ELF-1 (cell line): ENCODE measurements around the gene LTF.

Experiments
- DNase-seq: peaks from one replicate; pipeline ENCODE4 v3.0.0-alpha.2; 2016; ENCODE audit warnings: low read depth, low spot score

Gene LTF

DNA sequence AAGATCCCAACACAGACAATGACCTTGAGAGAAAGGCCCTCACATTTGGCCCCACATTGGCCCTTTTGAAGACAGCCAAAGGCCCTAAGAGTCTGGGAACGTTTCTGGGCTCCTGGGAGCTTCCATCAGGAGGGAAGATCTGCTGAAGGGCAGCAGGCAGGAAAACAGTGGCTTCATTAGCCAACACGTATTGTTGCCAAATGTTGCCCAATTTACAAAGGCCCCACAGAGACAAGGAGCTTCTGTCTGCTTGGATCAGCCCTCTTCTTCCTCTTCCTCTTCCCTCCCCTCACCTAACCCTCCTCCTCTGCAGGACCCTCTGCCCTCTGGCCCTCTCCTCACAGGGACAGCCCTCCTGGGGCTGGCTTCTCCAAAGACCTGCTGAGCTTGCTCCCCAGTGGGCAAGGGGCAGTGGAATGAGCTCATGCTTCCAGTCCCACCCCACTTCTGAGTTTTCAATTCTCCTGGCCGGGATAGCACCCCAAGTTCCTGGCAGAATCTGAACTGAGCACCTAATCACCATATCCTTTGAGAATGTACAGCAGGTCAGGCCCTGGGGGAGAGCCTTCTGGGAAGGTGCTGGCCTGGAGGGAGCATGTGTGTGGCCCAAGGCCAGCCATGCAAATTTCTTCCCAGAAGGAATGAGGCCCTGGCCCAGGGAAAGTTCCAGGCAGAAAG lies 5.1 kb upstream of the LTF start:
- peak; percentile 22 for DNase-seq

- no peak for DNase-seq
Measured at GRCh38 chr3:46468753-46469600, 4.3 kb upstream of the LTF start.

DNA sequence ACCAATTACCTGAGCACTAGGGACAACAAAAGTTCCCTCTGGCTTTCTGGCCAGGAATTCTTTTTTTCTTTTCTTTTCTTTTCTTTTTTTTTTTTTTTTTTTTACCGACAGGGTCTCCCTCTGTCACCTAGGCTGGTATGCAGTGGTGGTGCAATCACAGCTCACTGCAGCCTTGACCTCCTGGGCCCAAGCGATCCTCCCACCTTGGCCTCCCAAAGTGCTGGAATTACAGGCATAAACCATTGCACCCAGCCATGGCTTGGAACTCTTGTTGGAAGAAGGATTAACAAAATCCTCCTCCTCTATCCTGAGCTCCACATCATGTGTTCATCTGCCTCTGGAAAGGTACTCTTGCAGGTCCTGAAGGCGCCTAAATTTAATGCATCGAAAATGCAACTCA lies 2.9 kb upstream of the LTF start:
- DNase-seq = no peak

GRCh38 chr3:46466871-46467403 lies 2.2 kb upstream of the LTF start:
- DNase-seq = peak; percentile 45

DNA sequence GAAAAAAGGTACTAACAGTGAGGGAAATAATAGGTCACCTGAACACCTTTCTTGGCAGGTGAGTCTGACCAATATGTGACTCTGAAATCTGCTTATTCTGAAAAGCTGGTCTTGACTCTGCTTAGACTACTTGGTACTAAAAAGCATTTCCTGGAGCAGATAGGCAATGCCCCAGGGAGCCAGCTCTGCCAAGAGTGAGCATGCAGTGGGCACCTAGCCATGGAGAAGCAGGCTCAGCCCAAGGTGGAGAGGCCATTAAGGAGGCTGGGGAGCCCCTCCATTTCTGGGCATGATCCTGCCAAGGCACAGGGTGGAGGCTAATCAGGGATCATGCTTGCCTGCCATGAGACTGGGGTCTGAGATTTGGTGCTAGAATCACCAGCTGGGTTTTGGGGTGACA lies 1.6 kb upstream of the LTF start:
- DNase-seq = no peak

DNA sequence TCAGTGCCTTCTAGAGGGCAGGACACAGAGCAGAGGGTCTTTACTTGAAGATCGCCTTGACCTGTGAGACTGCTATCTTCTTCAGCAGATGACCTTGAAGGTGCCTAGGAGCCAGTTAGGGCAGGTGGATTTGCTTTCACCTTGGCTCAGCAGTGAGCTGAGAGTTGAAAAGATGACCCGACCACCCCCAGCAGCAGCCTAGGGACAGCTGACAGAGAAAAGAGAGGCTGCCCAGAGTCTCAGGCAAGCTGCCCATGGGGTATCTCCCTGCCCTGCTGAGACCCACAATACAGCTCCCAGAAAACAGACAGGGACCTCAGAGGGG lies 453 bp upstream of the LTF start:
- DNase-seq = no peak

DNA sequence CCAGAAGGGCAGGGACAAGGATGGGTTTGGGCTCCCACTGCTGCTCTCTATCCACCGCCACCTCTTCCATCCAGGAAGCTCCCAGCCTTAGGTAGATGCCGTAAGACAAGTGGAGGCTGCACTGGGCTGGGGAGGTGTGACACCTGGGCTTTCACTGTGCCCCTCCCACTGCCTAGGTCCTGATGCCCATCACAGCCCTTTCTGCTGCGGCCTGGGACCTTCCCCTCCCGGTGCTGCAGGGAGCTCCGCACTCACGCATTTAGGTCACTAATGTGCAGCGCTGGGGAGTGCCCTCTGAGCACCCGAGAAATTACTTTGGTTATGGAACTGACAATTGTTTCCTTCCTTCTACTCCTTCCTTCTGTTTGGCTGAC lies 850 bp downstream of the LTF start:
- no peak for DNase-seq

DNA sequence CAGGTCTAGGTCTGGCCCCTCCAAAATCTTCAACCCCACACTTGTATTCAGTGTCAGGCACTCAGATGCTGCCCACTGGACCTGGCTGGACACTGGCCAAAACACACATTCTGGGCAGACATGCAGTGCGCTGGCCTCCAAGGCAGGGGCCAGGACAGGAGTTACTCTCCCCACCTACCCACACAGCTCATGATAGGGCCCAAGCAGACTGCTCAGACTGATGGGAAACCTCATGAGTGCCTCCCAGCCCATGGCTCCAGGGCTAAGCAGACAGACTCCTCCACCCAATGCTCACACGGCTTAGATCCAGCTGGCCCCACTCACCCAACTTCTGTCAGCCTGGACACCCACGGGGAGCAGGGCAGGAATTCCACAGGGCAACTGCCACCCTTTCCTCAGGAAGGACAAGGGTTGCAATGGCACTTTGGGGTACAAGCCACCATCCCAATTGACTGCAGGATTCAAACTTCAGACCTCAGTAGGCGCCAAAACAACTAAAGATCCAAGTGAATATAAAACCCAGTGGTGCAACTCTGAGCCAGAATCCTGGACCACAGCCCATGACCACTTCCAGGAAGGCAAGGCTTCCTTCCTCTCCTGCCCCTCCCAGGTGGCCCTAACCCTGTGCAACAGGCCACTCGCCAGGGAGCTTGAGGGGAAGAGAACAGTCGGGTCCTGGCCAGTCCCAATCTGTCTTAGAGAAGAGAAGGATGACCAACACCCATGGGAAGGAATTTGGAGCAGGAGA lies 1.4 kb downstream of the LTF start:
- DNase-seq = no peak

GRCh38 chr3:46462511-46462910 lies 2.2 kb downstream of the LTF start:
- DNase-seq = no peak

- no peak for DNase-seq
Measured at GRCh38 chr3:46462111-46462510, 2.6 kb downstream of the LTF start.

DNA sequence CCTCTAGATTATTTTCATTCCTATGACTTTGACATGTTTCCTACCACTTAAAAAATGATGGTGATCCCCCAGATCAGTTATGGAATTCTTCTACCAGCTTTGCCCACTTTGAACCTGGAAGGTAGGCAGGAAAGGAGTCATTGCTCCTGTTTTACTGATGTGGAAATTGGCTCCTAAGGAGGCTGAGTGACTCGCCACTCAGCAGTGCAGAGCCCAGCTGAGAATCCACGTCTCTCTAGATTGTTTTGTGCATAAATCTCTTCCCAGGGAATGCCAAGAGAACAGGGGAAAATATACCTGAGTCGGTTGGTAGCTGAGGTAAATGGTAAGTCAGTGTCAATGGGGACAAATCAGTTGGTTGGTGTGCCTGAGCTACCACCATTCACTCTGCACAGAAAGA lies 4.7 kb downstream of the LTF start:
- no peak for DNase-seq

- DNase-seq = no peak
Measured at GRCh38 chr3:46456118-46456517, 8.6 kb downstream of the LTF start.

GRCh38 chr3:46455231-46456115 lies 9.2 kb downstream of the LTF start:
- DNase-seq = no peak

GRCh38 chr3:46454606-46455005 lies 10.1 kb downstream of the LTF start:
- DNase-seq = no peak

- DNase-seq = no peak
Measured at GRCh38 chr3:46454209-46454595, 10.5 kb downstream of the LTF start.

- no peak for DNase-seq
Measured at GRCh38 chr3:46453526-46454208, 11.0 kb downstream of the LTF start.

- no peak for DNase-seq
Measured at GRCh38 chr3:46449755-46450552, 14.8 kb downstream of the LTF start.

- no peak for DNase-seq
Measured at GRCh38 chr3:46448721-46449120, 16.0 kb downstream of the LTF start.

DNA sequence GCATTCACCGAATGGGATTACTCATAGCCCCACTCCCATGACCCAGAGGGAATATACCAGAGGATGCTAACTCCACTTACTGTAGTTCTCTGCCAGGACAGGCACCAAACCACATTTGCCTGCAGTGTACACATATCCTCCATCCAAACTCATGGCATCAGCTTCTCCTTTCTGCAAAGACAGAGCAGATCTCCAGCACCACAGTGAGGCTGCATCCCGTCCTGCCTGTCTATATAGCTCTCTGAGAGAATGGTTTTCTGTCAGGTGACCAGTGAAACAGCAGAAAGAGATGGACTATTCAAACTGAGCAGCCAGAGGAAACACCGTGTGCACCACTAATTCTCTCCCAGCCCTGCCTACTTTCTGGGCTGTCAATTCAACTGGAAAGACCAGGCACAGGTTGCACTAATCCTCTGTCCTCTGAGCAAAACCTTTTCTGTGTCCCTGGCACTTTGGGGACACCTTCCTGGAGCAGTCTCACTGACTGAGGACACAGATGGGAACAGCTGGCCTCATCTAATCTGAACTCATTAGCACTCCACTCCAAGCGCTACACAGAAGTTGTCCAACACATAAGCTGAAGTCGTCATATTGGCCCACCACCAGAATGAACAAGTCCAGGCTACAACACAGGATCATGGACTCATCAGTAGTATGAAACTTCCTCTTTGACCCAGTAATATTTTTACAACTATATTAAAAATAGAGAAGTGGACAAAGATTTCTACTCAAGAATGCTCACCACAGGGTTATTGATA lies 17.3 kb downstream of the LTF start:
- no peak for DNase-seq
